Retinal pigment epithelial cell (primary cell): ENCODE measurements around the gene TULP4.
A peak's percentile ranks its signal among the peaks of the same experiment; 100 is the strongest.

Experiments used
- DNase-seq: peaks from one replicate; pipeline ENCODE4 v3.0.0-alpha.2; 2010; ENCODE audit warnings: low read depth
- H3K4me3 ChIP-seq: 2 replicates; pipeline ENCODE4 v1.5.1; 2011; ENCODE audit warnings: mild to moderate bottlenecking, low read length, control low read depth, moderate library complexity
- TF ChIP-seq, protein P1 (sequence below): conservative IDR thresholded peaks from 2 replicates; pipeline ENCODE4 v1.5.1; 2011; ENCODE audit warnings: low read depth, low read length, control low read depth, inconsistent platforms

TULP4 gene

DNA sequence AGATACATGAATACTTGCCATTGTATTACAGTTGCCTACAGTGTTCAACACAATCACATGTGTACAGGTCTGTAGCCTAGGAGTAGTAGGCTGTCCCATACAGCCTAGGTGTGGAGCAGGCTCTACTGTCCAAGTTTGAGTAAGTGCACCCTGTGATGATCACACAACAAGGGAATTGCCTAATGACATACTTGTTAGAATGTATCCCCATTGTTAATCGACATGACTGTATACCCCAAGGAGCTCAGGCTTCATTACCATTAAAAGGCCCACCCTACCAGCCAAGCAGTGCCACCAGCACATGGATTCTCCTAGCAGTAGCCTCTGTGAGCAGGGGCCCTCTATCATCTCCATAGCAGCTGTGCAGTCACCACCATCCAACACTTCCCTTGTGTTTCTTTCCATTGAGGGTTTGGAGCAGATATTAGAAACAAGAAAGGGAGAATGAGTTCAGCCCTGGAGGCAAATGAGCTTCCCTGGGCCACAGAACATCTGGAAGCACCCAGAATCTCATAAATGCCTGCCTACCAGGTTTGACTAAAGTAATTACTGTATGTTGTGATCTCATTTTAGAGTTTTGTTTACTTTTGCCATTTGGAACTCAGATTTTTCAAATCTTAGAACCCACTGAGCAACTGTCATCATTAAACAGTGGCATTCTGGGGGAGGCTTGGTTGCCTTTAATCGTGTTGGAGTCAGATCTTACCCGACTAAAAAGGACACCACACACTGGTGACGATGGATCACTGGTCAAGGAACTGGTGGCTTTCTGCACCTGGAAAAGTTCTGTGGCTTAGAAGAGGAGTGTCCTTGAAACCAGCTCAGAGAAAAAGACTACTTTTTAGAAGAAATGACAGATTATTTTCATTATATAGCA, 104.9 kb downstream of the TULP4 start:
- TF ChIP-seq, protein P1, sequence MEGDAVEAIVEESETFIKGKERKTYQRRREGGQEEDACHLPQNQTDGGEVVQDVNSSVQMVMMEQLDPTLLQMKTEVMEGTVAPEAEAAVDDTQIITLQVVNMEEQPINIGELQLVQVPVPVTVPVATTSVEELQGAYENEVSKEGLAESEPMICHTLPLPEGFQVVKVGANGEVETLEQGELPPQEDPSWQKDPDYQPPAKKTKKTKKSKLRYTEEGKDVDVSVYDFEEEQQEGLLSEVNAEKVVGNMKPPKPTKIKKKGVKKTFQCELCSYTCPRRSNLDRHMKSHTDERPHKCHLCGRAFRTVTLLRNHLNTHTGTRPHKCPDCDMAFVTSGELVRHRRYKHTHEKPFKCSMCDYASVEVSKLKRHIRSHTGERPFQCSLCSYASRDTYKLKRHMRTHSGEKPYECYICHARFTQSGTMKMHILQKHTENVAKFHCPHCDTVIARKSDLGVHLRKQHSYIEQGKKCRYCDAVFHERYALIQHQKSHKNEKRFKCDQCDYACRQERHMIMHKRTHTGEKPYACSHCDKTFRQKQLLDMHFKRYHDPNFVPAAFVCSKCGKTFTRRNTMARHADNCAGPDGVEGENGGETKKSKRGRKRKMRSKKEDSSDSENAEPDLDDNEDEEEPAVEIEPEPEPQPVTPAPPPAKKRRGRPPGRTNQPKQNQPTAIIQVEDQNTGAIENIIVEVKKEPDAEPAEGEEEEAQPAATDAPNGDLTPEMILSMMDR = no peak
- no peak overlapping the region for H3K4me3 ChIP-seq
- DNase-seq = no peak

DNA sequence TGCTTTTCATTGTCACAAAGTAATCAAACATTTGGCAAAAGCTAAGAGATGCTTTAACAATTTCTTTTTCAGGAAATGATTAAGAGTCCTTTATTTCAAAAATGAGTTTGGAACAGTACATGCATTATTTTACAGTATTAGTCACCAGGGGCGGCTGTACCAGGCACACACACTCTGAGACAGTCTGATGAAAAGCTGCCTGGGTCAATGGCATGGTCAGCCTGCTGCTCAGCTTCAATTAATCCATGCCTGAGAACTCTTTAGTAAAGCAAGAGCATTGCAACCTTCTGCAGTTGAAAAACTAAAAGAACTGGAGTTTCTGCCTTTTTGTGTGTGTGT, 105.5 kb downstream of the TULP4 start:
- no peak overlapping the region for H3K4me3 ChIP-seq
- TF ChIP-seq, protein P1 = no peak
- peak; percentile 97 for DNase-seq

DNA sequence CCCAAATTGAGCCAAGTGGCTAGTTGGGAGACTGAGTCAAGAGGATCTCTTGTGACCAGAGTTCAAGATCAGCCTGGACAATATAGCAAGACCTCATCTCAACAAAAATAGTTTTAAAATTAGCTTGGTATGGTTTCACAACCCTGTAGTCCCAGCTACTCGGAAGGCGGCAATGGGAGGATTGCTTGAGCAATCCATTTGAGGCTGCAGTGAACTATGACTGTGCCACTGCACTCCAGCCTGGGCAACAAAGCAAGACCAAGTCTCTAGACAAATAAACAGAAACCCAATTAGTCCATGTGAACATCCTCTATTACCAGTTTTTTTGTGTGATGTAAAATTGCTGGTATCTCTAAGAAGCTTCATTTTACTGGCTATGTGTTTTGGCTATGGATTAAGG, 106.2 kb downstream of the TULP4 start:
- no peak overlapping the region for H3K4me3 ChIP-seq
- DNase-seq = no peak
- TF ChIP-seq, protein P1 = no peak

DNA sequence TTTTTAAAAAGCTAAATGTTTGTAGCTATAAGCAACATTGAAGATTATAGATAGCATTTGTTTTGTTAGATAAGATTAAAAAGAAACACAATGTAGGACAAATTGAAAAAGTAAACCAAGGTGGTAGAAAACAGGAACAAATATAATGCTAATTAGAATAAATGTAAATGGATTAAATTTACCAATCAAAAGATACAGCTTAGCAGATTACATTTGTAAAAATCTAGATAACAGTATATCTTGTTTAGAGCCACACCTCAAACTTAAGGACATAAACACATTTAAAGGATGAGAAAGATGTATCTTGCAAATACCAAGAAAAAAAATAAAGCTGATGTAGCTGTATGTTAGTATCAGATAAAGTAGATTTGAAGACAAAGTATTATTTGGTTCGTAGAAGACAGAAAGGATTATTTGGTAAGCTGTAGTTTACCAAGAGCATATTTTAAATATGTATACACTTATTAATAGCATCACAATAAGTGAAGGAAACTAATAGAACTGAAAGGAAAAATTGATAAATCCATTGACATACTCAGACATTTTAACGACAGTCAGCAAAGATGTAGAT, 107.2 kb downstream of the TULP4 start:
- H3K4me3 ChIP-seq = no peak overlapping the region
- DNase-seq = no peak
- TF ChIP-seq, protein P1 = no peak

DNA sequence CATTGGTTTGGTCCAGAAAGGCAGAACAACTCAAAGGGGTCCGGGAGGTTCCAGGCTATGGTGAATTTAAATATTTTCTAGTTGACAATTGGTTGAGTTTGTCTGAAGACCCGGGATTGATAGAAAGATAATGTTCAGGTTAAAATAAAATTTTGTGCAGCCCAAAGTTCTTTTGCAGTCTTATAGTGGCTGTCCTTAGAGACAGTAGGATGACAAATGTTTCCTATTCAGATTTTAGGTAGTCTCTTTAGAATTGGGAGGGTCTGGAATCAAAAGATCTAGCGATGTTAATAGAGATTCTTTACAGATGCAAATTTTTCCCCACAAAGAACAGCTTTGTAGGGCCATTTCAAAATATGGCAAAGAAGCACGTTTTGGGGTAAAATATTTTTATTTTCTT, 109.1 kb downstream of the TULP4 start:
- TF ChIP-seq, protein P1 = no peak
- H3K4me3 ChIP-seq = no peak overlapping the region
- DNase-seq = no peak

DNA sequence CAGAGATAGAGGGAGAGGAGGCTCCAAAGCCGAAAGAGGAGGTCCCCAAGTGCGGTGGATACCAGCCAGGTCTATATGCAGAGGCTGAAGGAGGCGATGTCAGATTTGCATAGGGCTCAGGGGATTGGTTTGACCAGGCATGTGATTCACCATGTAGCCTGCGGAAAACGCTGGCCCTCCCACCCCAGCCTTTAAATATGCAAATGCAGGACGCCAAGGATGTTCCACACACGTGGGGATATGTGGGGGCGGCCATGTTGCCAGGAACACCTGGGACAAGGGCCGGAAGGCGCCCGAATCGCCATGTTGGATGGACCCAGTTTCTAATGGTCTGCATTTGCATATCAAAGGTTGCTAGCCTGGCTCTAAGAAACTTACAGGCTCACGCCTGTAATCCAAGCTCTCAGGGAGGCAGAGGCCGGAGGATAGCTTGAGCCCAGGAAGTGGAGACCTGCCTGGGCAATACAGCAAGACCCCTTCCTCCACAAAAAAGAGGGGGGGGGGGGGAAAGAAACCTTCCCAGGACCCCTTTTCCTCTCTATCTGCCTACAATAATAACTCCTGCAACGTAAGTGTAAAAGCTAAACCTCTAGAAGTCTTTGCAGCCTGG, 110.5 kb downstream of the TULP4 start:
- TF ChIP-seq, protein P1 = no peak
- DNase-seq = no peak
- no peak overlapping the region for H3K4me3 ChIP-seq
